Activated CD4-positive, alpha-beta T cell treated with anti-CD3 and anti-CD28 coated beads, Interleukin-2, amount 50 U/mL, for 48 hours (primary cell): ENCODE results near the gene CPNE5.

Experiments used
- DNase-seq, 2 experiments: peaks; one replicate each; pipeline ENCODE4 v3.0.0-alpha.2; 2020

Gene CPNE5

DNA sequence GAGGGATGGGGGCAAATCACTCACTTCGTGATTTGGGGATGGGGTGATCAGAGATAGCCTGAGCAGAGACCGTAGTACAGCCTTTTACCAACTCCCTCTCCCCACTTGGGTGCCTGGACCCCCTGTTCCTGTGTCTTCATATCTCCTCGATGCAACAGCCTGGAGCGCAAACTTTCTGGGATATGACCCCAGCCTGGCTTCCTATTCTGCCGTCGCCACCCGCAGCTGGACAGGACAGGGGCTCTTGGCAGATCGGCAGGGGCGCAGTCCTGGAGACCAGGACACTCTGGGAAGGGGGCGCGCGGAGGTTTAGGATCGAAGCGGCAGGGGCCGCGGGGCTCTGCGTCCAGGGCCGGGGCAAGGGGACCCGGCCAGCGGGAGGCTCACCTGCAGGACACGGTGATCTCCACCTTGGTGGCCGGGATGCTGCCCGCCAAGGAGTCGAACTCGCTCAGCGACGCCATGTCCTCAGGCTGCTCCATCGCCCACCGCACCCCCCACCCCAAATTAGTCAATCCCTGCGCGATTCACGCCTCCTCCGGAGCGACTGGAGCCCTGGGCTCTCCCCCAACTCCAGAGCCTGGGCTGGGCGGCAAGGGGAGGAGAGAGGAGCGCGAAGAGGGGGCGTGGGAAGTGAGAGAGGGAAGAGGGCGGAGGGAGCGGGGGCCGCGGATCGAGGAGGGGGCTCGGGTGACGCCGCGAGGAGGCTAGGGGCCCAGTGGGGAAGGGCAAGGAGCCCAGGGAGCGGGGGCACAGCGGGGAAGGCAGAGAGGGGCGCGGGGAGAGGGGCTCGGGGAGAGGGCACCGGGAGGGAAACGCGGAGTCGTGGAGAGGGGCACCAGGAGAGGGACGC lies at the start of gene CPNE5:
TSS of gene CPNE5 (minus strand) at position 549 of the 853 bp plus-strand sequence. CDS start at position 482, 67 bp downstream.
- DNase-seq: no peak

DNA sequence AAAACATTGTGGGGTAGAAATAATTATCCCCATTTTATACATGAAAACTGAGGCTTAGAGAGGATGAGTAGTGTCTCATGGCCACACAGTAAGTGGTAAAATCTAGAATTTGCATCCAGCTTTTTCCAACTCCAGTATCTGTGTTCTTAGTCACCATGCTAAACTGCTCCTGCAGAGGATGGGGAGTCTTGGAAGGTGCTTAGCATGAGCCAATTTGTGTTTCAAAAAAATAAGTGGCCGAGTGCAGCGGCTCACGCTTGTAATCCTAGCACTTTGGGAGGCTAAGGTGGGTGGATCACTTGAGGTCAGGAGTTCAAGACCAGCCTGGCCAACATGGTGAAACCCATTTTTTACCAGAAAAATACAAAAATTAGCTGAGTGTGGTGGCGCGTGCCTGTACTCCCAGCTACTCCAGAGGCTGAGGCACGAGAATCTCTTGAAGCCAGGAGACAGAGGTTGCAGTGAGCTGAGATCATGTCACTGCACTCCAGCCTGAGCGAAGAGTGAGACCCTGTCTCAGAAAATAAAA lies 48.9 kb upstream of the CPNE5 start:
- no peak for DNase-seq

DNA sequence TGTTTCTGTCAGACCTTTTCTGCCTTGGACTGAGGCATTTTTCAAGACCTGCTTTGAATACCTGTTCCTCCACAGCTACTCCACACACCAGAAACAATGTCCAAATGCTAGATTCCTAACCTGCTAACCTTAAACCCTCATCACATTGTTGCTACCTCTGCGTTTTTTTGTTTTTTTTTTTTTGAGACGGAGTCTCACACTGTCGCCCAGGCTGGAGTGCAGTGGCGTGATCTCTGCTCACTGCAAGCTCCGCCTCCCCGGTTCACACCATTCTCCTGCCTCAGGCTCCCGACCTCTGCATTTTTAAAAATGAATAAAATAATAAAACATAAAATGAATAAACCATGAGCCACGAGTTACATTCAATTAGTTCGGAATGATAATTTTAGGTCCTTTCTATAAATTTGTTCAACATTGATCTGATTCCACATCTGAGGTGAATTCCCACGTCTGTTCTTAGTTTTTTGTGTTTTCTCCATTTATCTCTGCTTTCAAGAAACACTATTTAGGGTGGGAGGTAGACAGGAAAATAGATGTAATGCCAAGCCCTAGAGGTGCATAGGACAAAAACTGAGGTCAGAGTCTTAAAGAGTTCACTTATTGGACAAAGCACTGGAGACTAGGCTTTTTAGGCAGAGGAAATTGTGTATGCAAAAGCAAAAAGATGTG lies 47.8 kb upstream of the CPNE5 start:
- DNase-seq: no peak

DNA sequence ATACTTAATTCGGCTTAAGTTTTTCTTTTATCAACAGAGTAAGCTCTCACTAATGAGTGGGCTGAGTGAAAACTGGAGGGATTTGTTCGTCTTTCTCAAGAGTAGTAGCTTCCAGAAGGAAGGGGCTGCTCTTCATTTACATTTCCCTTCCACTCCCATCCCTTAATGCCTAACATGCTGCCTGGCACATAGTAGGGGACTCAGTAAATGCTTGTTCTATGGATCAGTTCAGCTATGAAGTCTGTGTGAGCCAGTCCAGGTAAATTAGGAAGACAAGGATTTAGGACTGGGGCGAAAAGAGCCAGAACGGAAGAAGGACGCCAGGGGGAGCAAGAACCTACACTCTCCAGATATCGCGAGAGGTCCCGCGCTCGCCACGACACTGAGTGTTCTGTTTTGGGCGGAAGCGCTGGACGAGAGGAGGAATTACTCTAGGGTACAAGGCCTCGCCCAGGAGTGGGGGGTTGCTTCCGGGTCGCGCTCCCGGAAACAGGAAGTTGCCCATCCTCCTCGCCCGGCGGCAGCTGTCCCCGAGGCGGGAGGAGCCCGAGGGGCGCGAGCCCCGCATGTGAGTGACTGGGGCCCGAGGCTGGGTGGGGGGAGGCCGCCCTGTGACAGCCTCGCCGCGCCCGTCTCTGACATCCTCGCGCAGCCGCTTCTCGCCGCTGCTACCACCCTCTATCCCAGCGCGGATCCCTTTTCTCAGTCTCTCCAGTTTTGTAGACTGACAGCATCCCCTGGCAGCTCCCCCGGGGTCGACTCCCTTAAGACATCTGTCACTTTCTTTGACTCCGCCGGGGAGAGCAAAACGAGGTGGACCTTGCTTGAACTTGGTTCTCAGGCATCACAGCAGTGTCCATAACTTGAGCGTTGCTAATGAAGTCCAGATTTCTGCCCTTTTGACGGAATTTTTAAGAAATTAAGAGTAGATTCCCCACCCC lies 46.5 kb upstream of the CPNE5 start, which contains the start of gene C6orf89:
TSS of gene C6orf89 (plus strand) at position 492 of the 941 bp plus-strand sequence. CDS start 13,493 bp downstream, outside the sequence.
- DNase-seq: peak; percentile 97

DNA sequence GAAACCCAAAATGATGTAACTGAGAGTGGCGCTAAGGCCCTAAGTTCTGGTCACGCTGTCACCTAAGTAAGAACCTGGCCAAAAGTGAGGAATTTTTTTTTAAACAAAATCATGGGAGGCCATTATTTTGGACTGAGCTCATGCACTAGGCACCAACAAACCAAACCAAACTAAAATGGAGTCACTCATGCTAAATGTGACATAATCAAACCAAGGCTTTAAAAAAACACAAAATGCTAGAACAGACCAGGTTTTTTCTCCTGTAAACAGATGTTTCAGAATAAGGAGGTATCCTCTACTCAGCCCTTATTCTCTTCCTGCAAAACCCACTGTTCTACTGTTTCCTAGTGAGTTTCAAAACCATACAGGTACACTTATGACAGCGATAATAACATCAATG lies 45.4 kb upstream of the CPNE5 start:
- DNase-seq: no peak

DNA sequence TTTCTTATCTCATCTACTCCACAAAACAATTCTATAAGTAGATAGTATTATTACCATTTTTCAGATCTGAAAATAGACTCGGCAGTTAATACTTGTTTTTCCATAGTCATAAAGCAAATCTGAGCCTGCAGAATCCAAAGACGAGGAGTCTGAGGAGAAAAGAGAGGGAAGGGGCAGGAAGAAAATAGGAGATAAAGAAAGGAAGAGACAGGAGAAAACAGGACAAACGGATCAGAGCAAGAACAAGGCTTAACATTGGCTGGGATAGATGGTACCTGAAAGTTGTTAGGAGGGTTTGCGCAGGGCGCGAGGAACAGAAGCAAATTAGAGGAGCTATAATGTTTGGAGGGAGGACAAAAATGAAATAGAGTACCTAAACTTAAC lies 36.0 kb upstream of the CPNE5 start:
- no peak for DNase-seq

DNA sequence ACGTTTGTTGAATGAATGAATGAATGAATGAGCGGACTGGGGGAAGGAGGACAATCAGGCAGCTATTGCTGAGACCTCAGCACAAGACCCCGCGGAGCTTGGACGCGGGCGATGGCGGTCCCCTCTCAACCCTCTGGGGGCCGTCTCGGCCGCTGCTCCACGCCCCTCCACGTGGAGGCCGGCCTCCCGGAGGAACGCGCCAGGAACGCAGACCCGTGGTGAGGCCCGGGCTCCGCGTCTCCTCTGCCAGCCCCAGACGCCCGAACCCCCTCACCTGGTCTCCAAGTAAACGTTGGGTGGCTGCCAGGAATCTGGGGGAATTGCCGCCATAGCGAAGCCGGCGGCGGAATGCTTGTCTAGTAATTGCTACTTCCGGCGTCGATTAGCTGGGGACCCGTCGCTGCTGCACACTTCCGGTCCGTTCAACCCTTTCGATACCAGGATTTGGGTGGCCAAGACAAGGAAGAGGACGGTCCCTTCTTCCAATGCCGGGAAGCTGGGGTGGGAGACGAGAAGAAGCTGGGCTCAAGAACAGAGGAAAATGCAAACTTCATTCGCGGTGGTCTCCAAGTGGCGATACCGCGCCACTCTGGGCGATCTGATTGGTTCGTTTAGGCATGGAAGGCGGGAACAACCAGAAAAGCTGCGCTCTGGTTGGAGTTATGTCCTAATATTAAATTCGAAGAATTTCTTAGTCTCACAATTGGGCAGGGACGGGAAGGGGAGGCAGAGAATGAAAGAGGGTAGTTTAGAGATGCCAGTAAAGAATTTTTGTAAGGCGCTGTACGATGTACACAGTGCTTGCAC lies 35.4 kb upstream of the CPNE5 start, which contains the start of gene PPIL1:
TSS of gene PPIL1 (minus strand) at position 361 of the 807 bp plus-strand sequence. CDS start at position 330, 31 bp downstream.
- DNase-seq: peak; percentile 84 to 88

DNA sequence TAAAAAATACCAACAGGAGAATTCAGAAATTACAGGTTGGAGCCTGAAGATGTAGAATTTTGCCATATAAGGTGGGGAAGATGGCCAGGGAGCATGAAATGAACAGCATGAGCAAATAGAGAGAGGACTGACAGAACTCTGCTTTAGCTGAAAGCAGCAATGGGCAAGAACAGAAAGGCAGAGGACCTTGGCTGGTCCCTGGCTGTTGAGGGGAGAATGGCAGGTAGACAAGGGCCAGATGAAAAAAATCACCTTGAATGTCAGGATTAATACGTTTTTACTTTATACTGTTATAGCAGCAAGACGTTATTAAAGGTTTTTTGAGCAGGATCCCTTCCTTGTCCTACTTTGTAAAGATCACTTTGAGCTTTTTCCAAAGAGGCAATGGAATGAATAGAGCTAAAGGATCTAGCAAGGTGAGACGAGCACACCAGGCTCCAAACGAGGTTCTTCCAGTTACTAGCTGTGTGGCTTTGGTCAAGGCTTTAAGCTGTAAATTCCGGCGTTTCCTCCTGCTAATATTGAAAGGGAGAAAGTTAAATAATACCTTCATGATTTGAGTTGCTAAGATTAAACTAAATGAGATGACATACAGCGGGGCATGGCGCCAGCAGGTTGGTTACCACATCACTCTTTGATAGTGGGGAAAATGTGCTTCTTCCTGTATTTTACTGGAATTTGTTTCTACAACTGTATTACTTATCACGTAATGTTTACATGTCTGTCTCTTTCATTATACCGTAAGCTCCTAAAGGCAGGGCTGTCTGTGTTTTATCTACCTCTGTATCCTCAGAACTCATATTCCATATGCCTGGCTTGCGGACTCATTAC lies 34.6 kb upstream of the CPNE5 start:
- peak; percentile 14 to 23 for DNase-seq

DNA sequence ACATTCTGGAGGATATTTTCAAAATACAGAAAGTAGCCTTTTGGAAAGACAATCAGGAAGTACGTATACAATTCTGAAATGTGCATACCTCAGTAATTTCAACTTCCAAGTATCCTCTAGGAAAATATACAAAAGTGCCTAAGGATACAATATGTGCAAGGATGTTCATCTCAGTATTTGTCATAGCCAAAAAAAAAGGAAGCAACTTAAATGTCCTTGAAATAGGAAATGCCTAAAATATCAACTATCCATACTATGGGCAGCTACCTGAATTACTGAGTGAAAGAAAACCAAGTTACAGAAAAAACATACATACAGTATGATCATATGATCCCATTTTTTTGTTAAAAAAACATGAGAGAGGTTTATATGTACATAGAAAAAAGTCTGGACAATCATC lies 33.9 kb upstream of the CPNE5 start:
- DNase-seq: no peak

DNA sequence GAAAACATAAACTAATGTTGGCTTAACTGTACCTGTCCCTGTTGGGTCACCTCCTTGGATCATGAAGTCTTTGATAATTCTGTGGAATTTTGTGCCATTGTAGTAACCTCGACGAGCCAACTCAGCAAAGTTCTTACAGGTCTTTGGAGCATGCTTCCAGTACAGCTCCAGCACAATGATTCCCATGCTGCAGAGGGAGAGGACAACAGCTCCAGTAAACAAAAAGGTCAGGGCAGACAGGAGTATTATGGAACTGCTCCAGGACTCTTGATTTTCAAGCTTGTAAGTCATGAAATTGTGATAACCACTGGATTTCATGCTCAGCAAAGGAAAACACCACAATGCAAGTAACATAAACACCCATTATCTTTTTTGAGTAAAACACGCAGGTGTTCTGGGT lies 32.4 kb upstream of the CPNE5 start:
- DNase-seq: no peak

DNA sequence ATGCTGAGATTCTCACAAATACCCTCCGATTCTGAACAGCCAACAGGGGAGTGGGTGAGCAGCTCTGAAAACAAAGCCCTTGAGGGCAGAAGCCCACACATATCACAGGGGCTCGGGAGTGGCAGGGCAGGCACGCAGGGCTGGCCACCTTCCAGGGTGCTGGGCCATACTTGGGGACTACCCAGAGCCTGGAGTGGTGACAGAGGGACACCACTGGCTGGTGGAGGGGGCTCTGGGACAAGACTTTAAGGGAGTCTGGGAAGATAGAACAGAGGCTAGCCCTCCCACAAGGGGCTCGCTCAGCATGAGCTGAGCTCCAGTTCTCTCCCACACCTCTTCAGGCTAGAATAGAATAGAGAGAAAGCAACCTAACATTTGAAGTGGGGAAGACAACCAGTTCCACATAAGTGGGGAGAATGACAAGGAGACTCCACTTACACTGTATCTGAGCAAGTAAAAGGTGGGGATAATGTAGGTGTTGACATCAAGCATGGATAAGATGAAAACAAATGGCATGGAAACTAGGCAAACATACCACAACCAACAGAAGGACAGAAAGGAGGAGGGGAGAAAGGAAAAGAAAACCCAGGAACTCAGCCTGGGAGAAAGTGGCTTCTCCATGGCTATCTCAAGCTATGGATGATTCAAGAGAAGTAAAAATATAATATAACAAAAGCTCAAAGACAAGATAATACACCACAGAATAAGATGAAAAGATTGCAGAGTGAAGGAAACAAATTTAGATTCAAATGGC lies 28.4 kb upstream of the CPNE5 start:
- no peak for DNase-seq

DNA sequence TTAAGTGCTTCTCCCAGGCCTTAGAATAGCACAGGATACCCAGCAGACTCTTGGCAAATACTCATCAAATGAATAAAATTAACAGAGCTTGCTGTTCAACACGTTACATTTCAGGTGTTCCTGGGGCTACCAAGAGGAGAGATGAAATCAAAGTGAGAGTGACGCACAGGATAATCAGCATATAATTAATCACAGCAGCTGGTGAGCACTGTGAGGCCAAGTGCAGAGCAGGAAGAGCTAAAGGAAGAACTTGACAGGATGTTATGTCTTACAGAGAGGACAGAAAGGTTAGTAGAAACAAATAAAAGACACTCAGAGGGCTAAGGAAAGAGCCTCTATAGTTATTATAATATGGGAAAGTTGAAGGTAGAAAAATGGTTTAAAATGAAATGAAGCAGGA lies 26.6 kb upstream of the CPNE5 start:
- no peak for DNase-seq

DNA sequence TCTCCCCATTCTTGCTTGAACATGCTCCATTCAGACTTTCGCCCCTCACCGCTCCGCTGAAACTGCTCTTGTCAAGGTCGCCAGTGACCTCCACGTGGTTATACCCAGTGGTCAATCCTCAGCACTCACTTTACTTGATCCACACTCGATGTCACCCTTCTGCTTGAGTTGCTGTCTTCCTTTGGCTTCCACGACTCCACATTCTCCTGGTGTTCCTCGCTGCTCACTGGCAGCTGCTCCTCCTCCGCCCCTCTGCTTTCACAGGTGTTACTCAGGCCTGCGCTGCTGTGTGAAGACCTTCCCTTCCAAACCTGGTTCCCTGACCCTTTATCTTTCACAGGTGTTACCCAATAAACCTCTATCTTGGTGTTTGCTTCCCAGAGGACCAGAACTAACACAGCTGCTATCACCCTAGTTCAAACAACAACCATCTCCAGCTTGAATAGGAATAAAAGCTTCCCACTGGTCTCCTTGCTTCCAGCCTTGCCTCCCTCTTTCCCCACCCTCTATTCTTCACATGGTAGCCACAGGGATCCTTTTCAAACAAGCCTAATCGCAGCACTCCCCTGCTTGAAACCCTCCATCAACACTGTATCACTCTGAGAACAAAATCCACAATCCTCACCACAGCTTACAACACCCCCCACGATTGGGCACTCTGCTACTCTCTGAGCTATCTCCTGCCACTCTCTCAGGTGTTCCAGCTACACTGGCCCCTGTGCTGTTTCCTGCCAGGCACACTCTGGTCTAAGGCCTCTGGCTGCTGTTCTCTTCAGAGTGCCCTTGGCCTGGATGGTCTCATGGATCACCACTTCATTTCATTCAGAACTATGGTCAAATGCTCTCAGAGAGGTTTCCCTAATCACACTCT lies 24.7 kb upstream of the CPNE5 start:
- DNase-seq: no peak

DNA sequence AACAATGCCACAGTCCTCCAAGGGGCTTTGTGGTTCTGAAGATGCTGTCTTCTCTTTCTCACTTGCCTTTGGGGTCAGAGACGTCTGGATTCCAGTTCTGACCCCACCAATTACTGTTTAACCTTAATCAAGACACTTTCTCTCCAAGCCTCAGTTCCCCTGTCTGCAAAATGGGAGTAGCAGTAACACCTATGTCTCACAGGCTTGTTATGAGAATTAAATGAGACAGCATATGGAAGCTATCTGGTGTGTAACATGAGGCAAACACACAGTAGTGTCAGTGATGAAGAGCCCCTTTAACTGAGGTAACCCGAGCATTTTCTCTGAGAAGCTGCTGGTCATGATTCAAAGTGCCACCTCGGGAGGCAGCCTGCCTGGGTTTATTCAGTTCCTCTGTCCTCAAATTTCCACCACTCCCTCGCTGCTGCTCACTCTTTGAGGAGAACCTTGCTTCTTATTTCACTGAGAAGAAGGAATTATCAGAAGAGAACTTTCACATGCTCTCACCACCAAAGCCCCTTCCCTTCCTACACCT lies 23.7 kb upstream of the CPNE5 start:
- no peak for DNase-seq

DNA sequence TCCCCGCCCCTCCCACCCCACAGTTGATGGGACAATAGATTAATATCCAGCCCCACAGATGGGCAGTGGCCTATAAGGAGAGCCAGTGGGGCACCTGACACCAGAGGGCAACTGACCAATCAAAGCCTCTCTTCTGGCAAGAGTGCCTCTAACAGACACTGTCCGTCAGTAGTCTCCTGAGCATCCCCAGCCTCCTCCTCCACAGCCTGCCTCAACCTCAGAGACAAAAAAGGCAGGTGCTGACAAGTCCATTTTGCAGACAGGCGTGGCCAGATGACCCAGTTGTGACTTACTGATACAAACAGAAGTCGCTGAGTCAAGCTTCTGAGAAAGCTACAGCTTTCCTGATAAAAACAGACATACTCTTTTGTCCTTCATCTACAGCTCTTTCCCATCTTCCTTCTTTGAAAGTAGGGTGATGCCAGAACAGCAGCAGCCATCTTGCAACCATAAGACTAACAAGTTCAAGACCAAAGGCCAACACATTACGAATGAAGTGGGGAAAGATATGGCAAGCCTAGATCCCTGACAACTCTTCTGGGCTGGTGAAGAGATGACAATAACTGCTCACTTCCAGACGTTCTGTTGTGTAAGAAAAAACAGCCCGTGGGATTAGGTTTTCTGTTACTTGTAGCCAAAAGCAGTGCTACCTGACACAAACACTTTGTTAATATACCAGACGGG lies 23.1 kb upstream of the CPNE5 start:
- DNase-seq: no peak

DNA sequence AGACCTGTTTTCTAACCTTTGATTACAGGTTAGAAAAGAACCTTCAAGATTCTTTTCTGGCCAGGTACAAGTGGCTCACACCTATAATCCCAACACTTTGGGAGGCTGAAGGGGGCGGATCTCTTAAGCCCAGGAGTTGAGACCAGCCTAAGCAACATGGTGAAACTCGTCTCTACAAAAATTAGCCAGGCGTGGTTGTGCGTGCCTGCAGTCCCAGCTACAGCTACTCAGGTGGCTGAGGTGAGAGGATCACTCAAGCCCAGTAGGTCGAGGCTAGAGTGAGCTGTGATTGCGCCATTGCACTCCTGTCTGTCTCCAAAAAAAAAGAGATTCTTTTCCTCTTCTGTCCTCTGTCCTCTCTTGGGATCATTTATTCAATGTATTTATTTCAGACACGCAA lies 20.9 kb upstream of the CPNE5 start:
- no peak for DNase-seq

DNA sequence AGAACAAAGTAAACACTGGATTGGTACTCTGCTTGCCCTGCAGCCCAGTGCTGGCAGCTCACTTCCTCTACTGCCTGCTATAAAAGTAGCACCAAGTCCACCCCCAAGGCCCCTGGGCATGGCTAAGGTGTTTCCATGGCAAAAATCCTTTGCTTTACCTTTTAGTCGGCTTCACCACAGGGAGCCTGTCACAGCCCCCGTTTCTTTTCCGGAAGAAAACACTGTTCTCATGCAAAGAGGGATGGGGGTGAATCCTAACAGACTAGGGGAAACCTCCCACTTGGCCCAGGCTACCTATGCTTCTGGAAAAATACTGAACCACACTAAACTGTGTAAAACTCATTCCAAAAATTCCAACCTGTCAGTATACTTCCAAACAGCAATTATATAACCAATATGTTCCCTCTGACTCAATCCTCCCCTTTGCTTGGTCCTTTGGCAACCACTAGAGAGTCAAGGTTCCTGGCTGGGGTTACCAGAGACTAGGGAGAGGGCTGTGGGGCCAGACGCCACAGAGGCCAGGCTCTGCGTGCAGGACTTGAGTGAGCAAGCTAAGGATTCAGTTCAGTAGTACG lies 19.2 kb upstream of the CPNE5 start:
- DNase-seq: no peak

DNA sequence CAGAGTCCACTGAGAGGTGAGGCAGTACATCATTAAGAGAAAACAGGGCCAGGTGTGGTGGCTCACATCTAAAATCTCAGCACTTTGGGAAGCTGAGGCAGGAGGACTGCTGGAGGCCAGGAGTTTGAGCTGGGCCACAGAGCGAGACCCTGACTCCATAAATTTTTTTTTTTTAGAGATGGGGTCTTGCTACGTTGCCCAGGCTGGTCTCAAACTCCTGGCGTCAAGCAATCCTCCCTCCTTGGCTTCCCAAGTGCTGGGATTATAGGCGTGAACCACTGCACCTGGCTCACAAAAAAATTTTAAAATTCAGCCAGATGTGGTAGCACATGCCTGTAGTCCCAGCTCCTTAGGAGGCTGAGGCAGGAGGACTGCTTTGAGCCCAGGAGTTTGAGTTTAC lies 18.1 kb upstream of the CPNE5 start:
- no peak for DNase-seq
